OCI-LY7 (cell line): Measurements from ENCODE around the gene GNB5. TPM values are rescaled to one million over a fixed set of nuclear protein-coding genes. Genes with fewer than 3 reads are reported as not detected.

Experiments
- BruUV-seq: library from RNA; stranded (reverse); fragments of 400-500 nt; replicated peaks from 2 replicates; lab custom pipeline; 2021; lab: Mats Ljungman, UMichigan
- CTCF ChIA-PET: fragments of 300-600 bp; sonication (Branson Sonifier 250); formaldehyde crosslinking; loops from one replicate; lab custom pipeline; 2022; ENCODE audit warnings: antibody characterized with exemption; ENCODE audit not compliant: unreplicated experiment; lab: Charles Lee
- POLR2A ChIA-PET: fragments of 300-600 bp; sonication (Branson Sonifier 250); formaldehyde crosslinking; loops from one replicate; lab custom pipeline; 2022; ENCODE audit warnings: antibody characterized with exemption; lab: Charles Lee
- DNase-seq: peaks from one replicate; pipeline ENCODE4 v3.0.0-alpha.2; 2015; ENCODE audit warnings: low spot score
- H2AFZ ChIP-seq: fragments of 200-600 bp; sonication (generic), shearing (Covaris generic); 2 replicates; pipeline ENCODE4 v1.6.1; 2014; ENCODE audit warnings: mild to moderate bottlenecking, antibody characterized with exemption, low read length, moderate library complexity
- H3K27ac ChIP-seq: fragments of 200-600 bp; sonication (generic); 2 replicates; pipeline ENCODE4 v1.5.1; 2014; ENCODE audit warnings: mixed run types, low read depth, mild to moderate bottlenecking, moderate library complexity, low read length, inconsistent platforms; ENCODE audit not compliant: poor library complexity, severe bottlenecking
- H3K36me3 ChIP-seq: fragments of 200-600 bp; sonication (generic); 2 replicates; pipeline ENCODE4 v1.6.1; 2014; ENCODE audit warnings: mild to moderate bottlenecking, antibody characterized with exemption, low read length, moderate library complexity, mixed read lengths; ENCODE audit not compliant: insufficient read depth
- H3K4me1 ChIP-seq: fragments of 200-600 bp; sonication (generic); 2 replicates; pipeline ENCODE4 v1.5.1; 2014; ENCODE audit warnings: mild to moderate bottlenecking, low read length; ENCODE audit not compliant: insufficient read depth, poor library complexity, severe bottlenecking
- H3K4me2 ChIP-seq: fragments of 200-600 bp; sonication (generic); 2 replicates; pipeline ENCODE4 v1.6.1; 2014; ENCODE audit warnings: mild to moderate bottlenecking, low read length
- H3K4me3 ChIP-seq: fragments of 200-600 bp; sonication (generic); 2 replicates; pipeline ENCODE4 v1.5.1; 2014; ENCODE audit warnings: mild to moderate bottlenecking, low read depth, low read length; ENCODE audit not compliant: poor library complexity, severe bottlenecking
- H3K79me2 ChIP-seq: fragments of 200-600 bp; sonication (generic); 2 replicates; pipeline ENCODE4 v1.6.1; 2016; ENCODE audit warnings: low read depth, mild to moderate bottlenecking, low read length, moderate library complexity, mixed read lengths; ENCODE audit not compliant: insufficient read depth
- H3K9me2 ChIP-seq: fragments of 200-600 bp; sonication (generic); 2 replicates; pipeline ENCODE4 v1.6.1; 2016; ENCODE audit warnings: mild to moderate bottlenecking, low read length, mixed read lengths; ENCODE audit not compliant: insufficient read depth
- H3K9me3 ChIP-seq: fragments of 200-600 bp; sonication (generic); 2 replicates; pipeline ENCODE4 v1.6.1; 2014; ENCODE audit warnings: mild to moderate bottlenecking, mixed run types, low read length, mixed read lengths
- H4K20me1 ChIP-seq: fragments of 200-600 bp; sonication (generic); 2 replicates; pipeline ENCODE4 v1.6.1; 2014; ENCODE audit warnings: mild to moderate bottlenecking, antibody characterized with exemption, low read length, moderate library complexity, mixed read lengths; ENCODE audit not compliant: insufficient read depth
- EZH2phosphoT487 ChIP-seq: fragments of 200-600 bp; sonication (generic); IDR thresholded peaks from 2 replicates; pipeline ENCODE4 v1.6.1; 2018; ENCODE audit warnings: low read depth, borderline replicate concordance, mild to moderate bottlenecking, mixed run types, antibody characterized with exemption, low read length, moderate library complexity, mixed read lengths
- intact Hi-C: fragments of 100-400 bp; cut with micrococcal nuclease; formaldehyde crosslinking; loops from one replicate; pipeline ENCODE4 v1.10.0; 2022; ENCODE audit not compliant: unreplicated experiment
- total RNA-seq, 2 experiments: library from RNA; depleted of rRNA in 1 of 2; stranded (reverse); fragments of >200 nt in 1 of 2; shearing (Covaris generic) in 1 of 2; gene quantifications; 2 replicates each; pipeline ENCODE4 v1.2.3, GENCODE V29; 2014 to 2022
- TF ChIP-seq, protein P1 (sequence below): fragments of 200-600 bp; sonication (generic); conservative IDR thresholded peaks from 2 replicates; pipeline ENCODE4 v1.5.1; 2014; ENCODE audit warnings: mild to moderate bottlenecking, antibody characterized with exemption, low read length, moderate library complexity, mixed read lengths

GNB5 gene
- total RNA-seq, 2 experiments from 2014 or later = 49.0 to 53.9 TPM

DNA sequence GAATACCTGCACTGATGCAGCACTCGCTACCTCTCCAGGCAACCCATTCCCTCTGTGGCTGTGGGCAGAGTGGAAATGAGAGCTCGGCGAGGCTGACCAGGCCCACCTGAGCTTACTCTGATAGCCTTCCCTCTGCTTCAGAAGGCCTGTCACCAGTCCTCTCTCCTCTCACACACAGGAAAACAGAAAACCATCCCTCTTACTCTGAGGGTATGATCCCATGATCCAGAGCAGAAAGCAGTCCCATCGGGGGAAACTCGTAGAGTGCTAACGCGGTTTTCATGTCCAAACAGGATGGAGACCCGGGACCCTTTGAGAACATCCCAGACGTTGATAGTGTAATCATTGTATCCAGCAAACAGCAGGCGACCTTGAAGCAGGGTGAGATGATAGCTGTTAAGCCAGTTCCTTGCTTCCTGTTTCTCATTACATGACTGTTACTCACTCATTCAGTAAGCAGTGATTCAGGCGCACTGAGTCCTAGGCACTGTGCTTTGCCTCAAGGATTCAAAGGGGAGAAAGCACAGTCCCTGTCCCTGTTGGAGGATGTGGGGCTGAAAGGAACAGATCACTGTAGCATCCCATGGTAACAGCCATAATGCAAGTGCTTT lies 66.8 kb downstream of the GNB5 start:
- DNase-seq = no peak
- ChIA-PET CTCF (no interaction called here), POLR2A (no interaction called here)
- Histone ChIP-seq H3K4me2 (no peak overlapping the region), H3K9me2 (no peaks in the 10 kb centered on the region), H3K79me2 (no peaks in the 10 kb centered on the region), H2AFZ (no peak overlapping the region), H3K36me3 (peaks cover 25% of the 10 kb centered on the region; the same call in 1 of the 2 replicates), H3K27ac (no peak overlapping the region), H3K4me1 (no peaks in the 10 kb centered on the region), H4K20me1 (no peaks in the 10 kb centered on the region), H3K4me3 (no peak overlapping the region), H3K9me3 (no peaks in the 10 kb centered on the region)
- intact Hi-C loops = no loop called here
- BruUV-seq = no TSS peak
- no peak for TF ChIP-seq EZH2phosphoT487
- TF ChIP-seq, protein P1, sequence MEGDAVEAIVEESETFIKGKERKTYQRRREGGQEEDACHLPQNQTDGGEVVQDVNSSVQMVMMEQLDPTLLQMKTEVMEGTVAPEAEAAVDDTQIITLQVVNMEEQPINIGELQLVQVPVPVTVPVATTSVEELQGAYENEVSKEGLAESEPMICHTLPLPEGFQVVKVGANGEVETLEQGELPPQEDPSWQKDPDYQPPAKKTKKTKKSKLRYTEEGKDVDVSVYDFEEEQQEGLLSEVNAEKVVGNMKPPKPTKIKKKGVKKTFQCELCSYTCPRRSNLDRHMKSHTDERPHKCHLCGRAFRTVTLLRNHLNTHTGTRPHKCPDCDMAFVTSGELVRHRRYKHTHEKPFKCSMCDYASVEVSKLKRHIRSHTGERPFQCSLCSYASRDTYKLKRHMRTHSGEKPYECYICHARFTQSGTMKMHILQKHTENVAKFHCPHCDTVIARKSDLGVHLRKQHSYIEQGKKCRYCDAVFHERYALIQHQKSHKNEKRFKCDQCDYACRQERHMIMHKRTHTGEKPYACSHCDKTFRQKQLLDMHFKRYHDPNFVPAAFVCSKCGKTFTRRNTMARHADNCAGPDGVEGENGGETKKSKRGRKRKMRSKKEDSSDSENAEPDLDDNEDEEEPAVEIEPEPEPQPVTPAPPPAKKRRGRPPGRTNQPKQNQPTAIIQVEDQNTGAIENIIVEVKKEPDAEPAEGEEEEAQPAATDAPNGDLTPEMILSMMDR = no peak

DNA sequence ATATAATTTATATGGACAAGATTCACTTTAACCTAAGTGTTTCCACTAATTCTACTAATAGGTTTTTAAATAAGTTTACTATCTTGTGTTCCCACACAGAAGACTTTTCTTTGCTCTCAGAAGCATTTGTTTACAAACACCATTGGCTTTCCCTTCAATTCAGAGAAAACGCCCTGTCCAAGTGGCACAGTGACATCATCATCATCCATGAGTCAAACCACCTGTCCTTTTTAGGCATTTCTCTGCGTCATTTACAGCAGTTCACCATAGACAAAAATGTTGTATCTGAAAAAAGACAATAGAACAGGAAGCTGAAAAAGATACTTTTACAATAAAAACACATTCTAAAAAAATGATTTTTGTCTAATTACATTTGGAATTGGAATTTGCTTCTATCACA lies 69.3 kb downstream of the GNB5 start:
- intact Hi-C loops = no loop called here
- no peak overlapping the region for H3K4me2 ChIP-seq
- TF ChIP-seq, protein P1 = no peak
- TF ChIP-seq EZH2phosphoT487 = no peak
- no TSS peak for BruUV-seq
- ChIA-PET POLR2A (no interaction called here), CTCF (no interaction called here)
- no peak overlapping the region for H2AFZ ChIP-seq
- H4K20me1 ChIP-seq = no peaks in the 10 kb centered on the region
- H3K27ac ChIP-seq = no peak overlapping the region
- no peaks in the 10 kb centered on the region for H3K9me2 ChIP-seq
- no peak overlapping the region for H3K4me3 ChIP-seq
- no peaks in the 10 kb centered on the region for H3K9me3 ChIP-seq
- no peak for DNase-seq
- peaks cover 16% of the 10 kb centered on the region; the same call in 1 of the 2 replicates for H3K36me3 ChIP-seq
- H3K79me2 ChIP-seq = no peaks in the 10 kb centered on the region
- no peaks in the 10 kb centered on the region for H3K4me1 ChIP-seq

DNA sequence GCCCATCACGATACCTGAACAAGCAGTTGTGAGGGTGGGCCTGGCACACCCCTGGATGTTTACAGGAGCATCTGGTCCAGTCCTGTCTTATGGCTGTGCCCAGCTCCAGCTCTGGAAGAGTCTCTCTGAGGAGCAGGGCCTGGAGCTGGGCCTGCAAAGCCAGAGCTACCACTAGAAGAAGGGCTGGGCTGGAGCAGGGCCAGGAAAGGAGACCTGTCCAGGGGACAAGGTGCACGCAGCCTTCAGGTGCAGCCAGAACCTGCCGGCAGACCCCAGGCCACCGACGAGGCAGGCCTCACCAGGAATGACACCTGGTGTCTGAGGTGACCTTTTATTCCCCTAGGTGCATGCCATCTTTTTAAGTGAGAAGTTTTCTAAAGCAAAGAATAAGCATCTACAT lies 70.2 kb downstream of the GNB5 start:
- ChIA-PET CTCF (no interaction called here), POLR2A (no interaction called here)
- no peaks in the 10 kb centered on the region for H3K9me3 ChIP-seq
- peaks cover 16% of the 10 kb centered on the region; the same call in 1 of the 2 replicates for H3K36me3 ChIP-seq
- H3K27ac ChIP-seq = no peak overlapping the region
- no peaks in the 10 kb centered on the region for H3K79me2 ChIP-seq
- no peak overlapping the region for H3K4me3 ChIP-seq
- TF ChIP-seq, protein P1 = no peak
- no peak for TF ChIP-seq EZH2phosphoT487
- no peaks in the 10 kb centered on the region for H3K9me2 ChIP-seq
- TSS peak; percentile 54 for BruUV-seq
- H3K4me1 ChIP-seq = no peaks in the 10 kb centered on the region
- no peaks in the 10 kb centered on the region for H4K20me1 ChIP-seq
- no peak overlapping the region for H3K4me2 ChIP-seq
- no peak for DNase-seq
- intact Hi-C loops = no loop called here
- no peak overlapping the region for H2AFZ ChIP-seq
